HFF-Myc (cell line): Measurements from ENCODE around the gene RNF183.
A peak's percentile ranks its signal among the peaks of the same experiment; 100 is the strongest.

Source experiments
- DNase-seq: peaks from one replicate; pipeline ENCODE4 v3.0.0-alpha.2; 2011; ENCODE audit warnings: low read depth; ENCODE audit errors: extremely low read depth
- H3K4me3 ChIP-seq: replicated peaks from 2 replicates; pipeline ENCODE4 v1.5.1; 2011; ENCODE audit warnings: low read depth, mild to moderate bottlenecking, control low read depth, low read length
- TF ChIP-seq, protein P1 (sequence below): IDR thresholded peaks from 2 replicates; pipeline ENCODE4 v1.5.1; 2012; ENCODE audit warnings: mild to moderate bottlenecking, low read depth, low read length, control low read depth; ENCODE audit errors: missing control alignments

Gene RNF183

DNA sequence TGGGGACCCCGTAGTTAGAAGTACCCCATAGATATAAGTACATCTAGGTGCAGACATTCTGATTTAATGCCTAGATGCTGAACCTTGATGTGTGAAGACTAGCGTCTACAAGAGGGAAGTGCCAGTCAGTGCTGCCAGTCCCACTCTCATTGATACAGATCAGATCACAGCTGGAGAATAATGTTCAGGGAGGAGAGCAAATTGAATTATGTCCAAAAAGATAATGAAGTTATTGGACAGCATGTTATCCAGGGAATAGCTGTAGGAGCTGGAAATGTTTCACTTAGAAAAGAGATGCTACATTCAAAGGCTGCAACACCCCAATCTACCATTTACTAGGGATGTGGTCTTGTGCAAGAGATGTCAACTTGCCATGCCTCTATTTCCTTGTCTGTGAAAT lies 15.9 kb upstream of the RNF183 start:
- TF ChIP-seq, protein P1, sequence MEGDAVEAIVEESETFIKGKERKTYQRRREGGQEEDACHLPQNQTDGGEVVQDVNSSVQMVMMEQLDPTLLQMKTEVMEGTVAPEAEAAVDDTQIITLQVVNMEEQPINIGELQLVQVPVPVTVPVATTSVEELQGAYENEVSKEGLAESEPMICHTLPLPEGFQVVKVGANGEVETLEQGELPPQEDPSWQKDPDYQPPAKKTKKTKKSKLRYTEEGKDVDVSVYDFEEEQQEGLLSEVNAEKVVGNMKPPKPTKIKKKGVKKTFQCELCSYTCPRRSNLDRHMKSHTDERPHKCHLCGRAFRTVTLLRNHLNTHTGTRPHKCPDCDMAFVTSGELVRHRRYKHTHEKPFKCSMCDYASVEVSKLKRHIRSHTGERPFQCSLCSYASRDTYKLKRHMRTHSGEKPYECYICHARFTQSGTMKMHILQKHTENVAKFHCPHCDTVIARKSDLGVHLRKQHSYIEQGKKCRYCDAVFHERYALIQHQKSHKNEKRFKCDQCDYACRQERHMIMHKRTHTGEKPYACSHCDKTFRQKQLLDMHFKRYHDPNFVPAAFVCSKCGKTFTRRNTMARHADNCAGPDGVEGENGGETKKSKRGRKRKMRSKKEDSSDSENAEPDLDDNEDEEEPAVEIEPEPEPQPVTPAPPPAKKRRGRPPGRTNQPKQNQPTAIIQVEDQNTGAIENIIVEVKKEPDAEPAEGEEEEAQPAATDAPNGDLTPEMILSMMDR: no peak
- DNase-seq: no peak
- no peak overlapping the region for H3K4me3 ChIP-seq

DNA sequence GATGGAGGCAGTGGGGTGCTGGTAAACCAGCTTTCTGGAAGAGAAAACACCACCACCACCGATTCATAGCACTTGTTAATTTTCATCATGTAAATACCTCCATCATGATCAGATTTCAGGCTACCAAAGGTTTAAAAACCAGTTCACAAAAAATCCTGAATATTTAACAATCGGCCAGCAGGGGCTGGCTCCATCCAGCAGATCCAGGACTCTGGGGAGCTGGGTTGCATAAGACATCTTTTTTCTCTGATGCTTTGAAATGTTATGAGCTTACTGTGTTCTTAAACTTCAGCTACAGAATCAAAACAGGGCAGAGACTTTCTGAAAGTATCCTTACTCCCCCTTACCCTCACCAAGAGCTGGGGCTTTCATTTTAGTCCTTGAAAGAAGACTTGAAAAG lies 14.6 kb upstream of the RNF183 start:
- H3K4me3 ChIP-seq: no peak overlapping the region
- TF ChIP-seq, protein P1: no peak
- DNase-seq: no peak

DNA sequence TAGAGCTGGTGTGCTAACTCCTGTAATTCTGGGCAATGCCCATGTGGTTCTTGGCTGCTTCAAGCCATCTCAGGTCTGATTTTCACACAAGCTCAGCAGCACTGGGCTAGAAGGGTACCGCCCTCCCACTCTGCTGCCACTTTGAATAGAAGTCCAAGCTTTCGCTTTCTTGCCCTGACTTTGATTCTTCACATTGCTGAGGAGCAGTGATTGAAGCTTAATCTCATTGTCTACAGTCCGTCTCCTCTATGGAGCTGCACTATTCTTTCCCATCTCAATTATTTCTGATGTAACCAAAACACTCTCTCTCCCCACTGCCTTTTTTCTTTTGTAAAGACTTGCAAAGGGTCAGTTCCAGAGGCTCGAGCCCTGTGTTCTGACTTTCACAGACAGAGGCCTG lies 12.9 kb upstream of the RNF183 start:
- no peak for DNase-seq
- H3K4me3 ChIP-seq: no peak overlapping the region
- TF ChIP-seq, protein P1: no peak

DNA sequence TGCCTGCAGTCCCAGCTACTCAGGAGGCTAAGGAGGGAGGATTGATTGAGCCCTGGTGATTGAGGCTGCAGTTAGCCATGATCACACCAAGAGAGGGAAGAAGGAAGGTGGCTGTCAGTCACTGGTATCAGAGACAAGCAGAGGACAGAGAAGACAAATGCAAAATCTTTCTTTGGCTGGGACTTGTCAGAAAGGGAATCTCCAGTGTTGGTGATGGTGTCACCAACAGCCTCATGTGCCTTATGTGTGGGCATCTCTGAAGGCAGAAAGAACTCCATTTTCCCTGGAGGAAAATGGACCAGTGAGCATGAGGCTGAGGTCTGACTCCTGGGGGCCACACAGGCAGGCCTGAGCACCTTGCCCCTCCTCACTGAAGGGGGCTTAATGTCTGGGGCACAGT lies 12.1 kb upstream of the RNF183 start:
- TF ChIP-seq, protein P1: no peak
- H3K4me3 ChIP-seq: no peak overlapping the region
- DNase-seq: no peak

DNA sequence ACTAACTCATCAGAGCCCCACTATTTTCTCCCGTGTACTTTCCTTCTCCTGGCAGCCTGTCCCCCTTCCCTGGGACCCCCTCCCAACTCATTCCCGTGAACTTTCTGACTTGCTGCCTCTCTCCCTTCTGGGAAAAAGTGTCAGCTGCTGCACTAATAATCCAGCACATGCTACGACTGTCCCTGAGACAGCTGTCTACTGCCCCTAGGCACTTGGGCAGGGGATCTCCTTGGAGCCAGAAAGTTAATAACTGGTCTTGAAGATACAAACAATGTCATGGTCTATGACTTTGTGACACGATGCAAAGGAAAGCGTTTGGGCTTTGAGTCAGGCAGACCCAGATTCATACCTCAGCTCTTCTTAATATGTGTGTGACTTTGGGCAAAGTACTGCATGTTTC lies 10.1 kb upstream of the RNF183 start:
- no peak for DNase-seq
- TF ChIP-seq, protein P1: no peak
- no peak overlapping the region for H3K4me3 ChIP-seq

DNA sequence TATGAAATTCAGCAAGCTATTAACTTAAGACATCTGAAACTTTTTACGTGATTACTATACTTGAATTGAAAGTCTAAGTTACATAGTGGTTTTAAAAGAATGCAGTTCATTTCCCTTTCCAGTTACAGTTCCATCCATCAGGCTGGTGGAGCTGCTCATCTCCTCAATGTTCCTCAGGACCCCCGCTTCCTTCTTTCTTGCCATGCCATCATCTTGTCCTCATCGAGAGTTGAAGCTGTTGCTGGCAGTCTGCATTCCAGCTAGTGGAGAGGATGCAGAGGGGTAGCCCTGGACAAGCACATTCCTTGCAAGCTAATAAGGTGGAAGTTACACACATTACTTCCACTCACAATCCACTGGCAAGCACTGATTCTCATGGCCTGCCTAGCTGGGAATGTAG lies 8.8 kb upstream of the RNF183 start:
- TF ChIP-seq, protein P1: no peak
- DNase-seq: peak; percentile 10
- no peak overlapping the region for H3K4me3 ChIP-seq

DNA sequence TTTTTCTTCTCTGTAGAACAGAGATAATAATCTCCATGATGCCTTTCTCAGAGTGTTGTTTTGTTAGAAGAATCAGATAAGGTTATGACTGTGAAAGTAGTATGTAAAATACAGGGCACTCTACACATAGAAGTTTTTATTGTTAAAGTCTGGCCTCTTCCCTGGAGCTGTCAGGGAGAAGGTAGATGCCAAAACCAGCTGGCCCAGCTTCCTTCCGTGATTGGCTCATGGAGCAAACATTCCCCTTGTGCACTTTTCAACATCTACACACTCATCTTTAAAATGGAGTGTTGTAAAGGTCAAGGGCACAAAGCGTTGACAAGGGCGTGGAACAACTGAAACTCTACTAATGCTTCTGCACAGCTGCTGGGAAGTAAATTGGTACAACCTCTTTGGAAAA lies 7.4 kb upstream of the RNF183 start:
- no peak for DNase-seq
- TF ChIP-seq, protein P1: no peak
- H3K4me3 ChIP-seq: no peak overlapping the region
